ENCODE results near the gene SLC16A3. TPM values are rescaled to one million over a fixed set of nuclear protein-coding genes. Genes with fewer than 3 reads are reported as not detected.

Gene SLC16A3
- total and polyA plus RNA-seq, 2 donors (not counting 3 experiments of a cell fraction or from before 2014, with no cell fraction given), result 95.9 to 171 TPM

DNA sequence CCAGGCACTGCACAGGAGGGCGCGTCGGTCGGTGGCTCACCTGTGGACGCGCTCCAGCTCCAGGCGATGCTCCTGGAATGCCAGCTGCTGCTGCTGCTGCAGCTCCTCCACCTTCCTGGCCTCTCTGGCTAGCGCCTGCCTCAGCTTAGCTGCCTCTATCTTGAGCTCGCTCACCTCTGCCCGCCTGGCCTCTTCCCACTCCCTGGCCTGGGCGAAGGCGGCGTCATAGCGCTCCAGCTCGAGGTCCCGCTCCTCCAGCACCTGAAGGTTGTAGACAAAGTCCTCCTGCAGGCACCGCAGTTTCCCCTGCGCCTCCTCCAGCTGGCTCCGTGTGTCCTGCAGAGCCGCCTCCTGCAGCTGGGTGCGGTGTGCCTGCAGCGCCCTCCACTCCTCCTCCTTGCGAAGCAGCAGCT lies 27.3 kb upstream of the SLC16A3 start:
- H3K27ac ChIP-seq (ENCODE audit: insufficient read depth, low read depth, low read length), result no peak overlapping the region
- no peaks in the 10 kb centered on the region for H3K9me1 ChIP-seq (replicated peaks; ENCODE audit: control insufficient read depth, extremely low read depth, insufficient read depth, low read length)
- H3K4me3 ChIP-seq (replicated peaks in 1 of 3; ENCODE audit: insufficient read depth in 1 of 3, low read depth in 1 of 3, low read length in 3 of 3), result no peak overlapping the region
- ChIA-PET POLR2A (interaction anchor here (0.6 kb wide), 1 partner anchor 11 kb away, joined by 4 read pairs; no protein-coding TSS in a partner anchor), CTCF (interaction anchor here (0.8 to 0.9 kb wide), 2 partner anchors 10 to 29 kb away, joined by 3 to 4 read pairs; no protein-coding TSS in a partner anchor)
- no peak for TF ChIP-seq FOS (IDR thresholded peaks at IDR 0.05; ENCODE audit: borderline replicate concordance, insufficient read depth, low read length)
- TF ChIP-seq, protein P1, sequence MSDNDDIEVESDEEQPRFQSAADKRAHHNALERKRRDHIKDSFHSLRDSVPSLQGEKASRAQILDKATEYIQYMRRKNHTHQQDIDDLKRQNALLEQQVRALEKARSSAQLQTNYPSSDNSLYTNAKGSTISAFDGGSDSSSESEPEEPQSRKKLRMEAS (IDR thresholded peaks at IDR 0.05; ENCODE audit: insufficient read depth, insufficient read length), result no peak
- no peak for TF ChIP-seq JUN (IDR thresholded peaks at IDR 0.05; ENCODE audit: borderline replicate concordance, insufficient read depth, insufficient read length, low read depth)
- no peak for TF ChIP-seq MYC (IDR thresholded peaks at IDR 0.05; ENCODE audit: low read depth, low read length)
- TF ChIP-seq CTCF (IDR thresholded peaks at IDR 0.05; ENCODE audit: extremely low read depth in 1 of 2, insufficient read depth in 1 of 2, low read depth in 1 of 2, low read length in 2 of 2), result no peak
- no peak for TF ChIP-seq EZH2 (IDR thresholded peaks at IDR 0.05; ENCODE audit: borderline replicate concordance, low read depth, low read length, severe bottlenecking)
- no peak for TF ChIP-seq POLR2AphosphoS5 (IDR thresholded peaks at IDR 0.05; ENCODE audit: insufficient read depth, low read depth, low read length)
- no peak for TF ChIP-seq GATA2 (IDR thresholded peaks at IDR 0.05; ENCODE audit: insufficient read depth, insufficient read length, low read depth, low read length)
- no peak for TF ChIP-seq POLR2A (IDR thresholded peaks at IDR 0.05; ENCODE audit: low read depth, low read length)
- H3K4me2 ChIP-seq (ENCODE audit: insufficient read depth, low read length), result no peak overlapping the region
- BruUV-seq (replicated peaks), result no TSS peak
- no peak for FAIRE-seq
- no peak overlapping the region for H3K9ac ChIP-seq (replicated peaks; ENCODE audit: extremely low read depth, insufficient read depth, low read length)
- H4K20me1 ChIP-seq (replicated peaks; ENCODE audit: control insufficient read depth, extremely low read depth, insufficient read depth, low read length), result no peaks in the 10 kb centered on the region
- no peaks in the 10 kb centered on the region for H3K79me2 ChIP-seq (ENCODE audit: control insufficient read depth, insufficient read depth, low read length)
- H3K36me3 ChIP-seq (ENCODE audit: control insufficient read depth in 2 of 2, extremely low read depth in 1 of 2, insufficient read depth in 2 of 2, low read length in 2 of 2), result peaks cover 0 to 6% of the 10 kb centered on the region in 2 experiments
- intact Hi-C loops (cut with micrococcal nuclease), result no loop called here
- DNase-seq (ENCODE audit: low read depth, low spot score), result no peak
- dilution Hi-C loops (cut with MboI; ENCODE audit: extremely low pct_ligation_motif_present, low sequenced_read_pairs), result no loop called here
- H3K4me1 ChIP-seq (ENCODE audit: control insufficient read depth, extremely low read depth, insufficient read depth, low read length), result peaks cover 7% of the 10 kb centered on the region
- no peak overlapping the region for H2AFZ ChIP-seq (ENCODE audit: low read depth, low read length)
- no peaks in the 10 kb centered on the region for H3K9me3 ChIP-seq (replicated peaks; ENCODE audit: control insufficient read depth, insufficient read depth, low read length)
- H3K27me3 ChIP-seq (ENCODE audit: control insufficient read depth in 2 of 2, insufficient read depth in 2 of 2, low read length in 2 of 2), result no peaks in the 10 kb centered on the region
